ENCODE measurements around the gene BLTP3A.
"Not testable (repeated sequence)": the region's sequence is repeated elsewhere in the genome, so short reads cannot be mapped to it uniquely, and the experiment has no call there.

BLTP3A gene

DNA sequence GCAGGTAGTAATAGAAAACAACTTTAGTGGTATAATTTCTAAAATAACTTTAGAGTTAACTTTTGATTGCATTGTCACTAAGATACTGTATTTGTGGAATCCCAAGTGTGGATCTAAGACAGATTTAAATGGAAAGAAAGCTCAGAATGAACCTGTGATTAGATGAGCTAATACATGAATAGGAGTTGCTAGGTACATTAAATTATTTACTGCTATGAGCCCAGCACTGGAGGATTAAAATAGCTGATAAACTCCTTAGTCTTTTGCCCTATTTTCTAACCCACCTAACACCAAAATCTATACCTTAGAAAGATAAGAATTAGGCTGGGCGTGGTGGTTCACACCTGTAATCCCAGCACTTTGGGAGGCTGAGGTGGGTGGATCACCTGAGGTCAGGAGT, 23.7 kb upstream of the BLTP3A start:
- ChIA-PET POLR2A (interaction anchor here (1.2 to 1.4 kb wide), 2 partner anchors 11 to 24 kb away, joined by 4 to 7 read pairs; partner anchors contain the start of genes BLTP3A and SNRPC), CTCF (no interaction called here)
- TF ChIP-seq FOXK2 (IDR thresholded peaks at IDR 0.05), result no peak
- no peak for TF ChIP-seq FOXM1 (IDR thresholded peaks at IDR 0.05; ENCODE audit: borderline replicate concordance)
- no peak for TF ChIP-seq L3MBTL2 (conservative IDR thresholded peaks at IDR 0.05)
- TF ChIP-seq TARDBP (IDR thresholded peaks at IDR 0.05), result no peak
- no peak for TF ChIP-seq FOXA1 (IDR thresholded peaks at IDR 0.05)
- TF ChIP-seq ARNT (IDR thresholded peaks at IDR 0.05), result no peak
- TF ChIP-seq PKNOX1 (IDR thresholded peaks at IDR 0.05), result no peak
- TF ChIP-seq CTBP1 (IDR thresholded peaks at IDR 0.05; ENCODE audit: borderline replicate concordance), result no peak
- no peak for TF ChIP-seq BHLHE40 (IDR thresholded peaks at IDR 0.05; ENCODE audit: borderline replicate concordance)
- TF ChIP-seq ELF4 (IDR thresholded peaks at IDR 0.05), result no peak
- no peak for TF ChIP-seq LEF1 (IDR thresholded peaks at IDR 0.05; ENCODE audit: borderline replicate concordance)
- TF ChIP-seq SUZ12 (IDR thresholded peaks at IDR 0.05), result no peak
- no peak for DNase-seq (ENCODE audit: extremely low spot score)

DNA sequence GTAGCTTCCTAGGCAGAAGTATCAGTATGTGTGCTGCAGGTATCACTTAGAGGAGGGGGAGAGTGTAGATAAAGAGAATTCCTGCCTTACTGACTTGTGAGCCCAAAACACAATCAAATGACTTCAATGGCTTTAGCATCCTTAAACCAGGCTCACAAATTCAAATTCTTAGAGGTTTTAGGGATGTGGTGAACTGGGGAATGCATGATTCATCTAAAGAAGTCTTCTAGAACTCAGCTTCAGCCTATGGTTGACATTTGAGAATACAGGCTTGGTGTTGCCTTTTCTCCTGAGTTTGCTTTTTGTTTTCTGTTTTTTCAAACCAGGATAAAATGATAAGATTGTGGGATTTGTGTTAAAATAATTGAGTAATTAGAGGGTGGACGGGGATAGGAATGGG, 20.2 kb upstream of the BLTP3A start:
- ChIA-PET CTCF (no interaction called here), POLR2A (interaction anchor here (1.2 kb wide), 1 partner anchor 20 kb away, joined by 4 read pairs; the partner anchor contains the start of gene BLTP3A)
- no peak for DNase-seq (ENCODE audit: extremely low spot score)
- TF ChIP-seq PKNOX1 (IDR thresholded peaks at IDR 0.05) (no peak), LEF1 (IDR thresholded peaks at IDR 0.05; ENCODE audit: borderline replicate concordance) (no peak), ZNF384 (IDR thresholded peaks at IDR 0.05) (no peak), FOXM1 (IDR thresholded peaks at IDR 0.05; ENCODE audit: borderline replicate concordance) (no peak), CTBP1 (IDR thresholded peaks at IDR 0.05; ENCODE audit: borderline replicate concordance) (no peak), SUZ12 (IDR thresholded peaks at IDR 0.05) (no peak)

DNA sequence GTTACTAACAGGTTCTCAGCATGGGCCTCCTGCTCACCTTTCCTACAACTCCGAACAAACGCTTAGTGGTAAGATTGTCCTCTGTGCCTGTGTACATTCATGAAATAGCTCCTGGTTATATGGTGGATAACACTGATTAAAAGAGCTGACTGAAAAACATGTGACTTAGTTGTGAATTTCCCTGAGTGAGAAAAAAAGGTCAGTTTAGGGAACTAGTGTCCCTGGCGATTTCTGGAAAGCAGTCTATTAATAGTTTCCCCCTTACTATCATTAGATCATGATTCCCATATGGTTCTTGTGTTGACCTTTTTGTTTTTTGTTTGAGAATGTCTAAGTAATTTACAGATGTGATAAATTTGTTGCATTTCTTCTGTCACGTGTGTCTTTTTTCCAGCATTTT, 18.9 kb upstream of the BLTP3A start:
- no peak for DNase-seq (ENCODE audit: extremely low spot score)
- POLR2A ChIA-PET, result interaction anchor here (0.6 kb wide), 1 partner anchor 18 kb away, joined by 3 read pairs; no protein-coding TSS in a partner anchor
- CTCF ChIA-PET, result no interaction called here
- TF ChIP-seq L3MBTL2 (conservative IDR thresholded peaks at IDR 0.05) (no peak), LEF1 (IDR thresholded peaks at IDR 0.05; ENCODE audit: borderline replicate concordance) (no peak), ELF4 (IDR thresholded peaks at IDR 0.05) (no peak), NFRKB (IDR thresholded peaks at IDR 0.05) (no peak), FOXM1 (IDR thresholded peaks at IDR 0.05; ENCODE audit: borderline replicate concordance) (no peak), FOXK2 (IDR thresholded peaks at IDR 0.05) (no peak), PKNOX1 (IDR thresholded peaks at IDR 0.05) (no peak), HDGF (IDR thresholded peaks at IDR 0.05; ENCODE audit: borderline replicate concordance) (no peak), TARDBP (IDR thresholded peaks at IDR 0.05) (no peak), BHLHE40 (IDR thresholded peaks at IDR 0.05; ENCODE audit: borderline replicate concordance) (no peak), CTBP1 (IDR thresholded peaks at IDR 0.05; ENCODE audit: borderline replicate concordance) (no peak), ARNT (IDR thresholded peaks at IDR 0.05) (no peak), FOXA1 (IDR thresholded peaks at IDR 0.05) (no peak)

- POLR2A ChIA-PET, result no interaction called here
- TF ChIP-seq FOXA1 (IDR thresholded peaks at IDR 0.05) (no peak), LEF1 (IDR thresholded peaks at IDR 0.05; ENCODE audit: borderline replicate concordance) (no peak), BHLHE40 (IDR thresholded peaks at IDR 0.05; ENCODE audit: borderline replicate concordance) (no peak), HDGF (IDR thresholded peaks at IDR 0.05; ENCODE audit: borderline replicate concordance) (no peak), L3MBTL2 (conservative IDR thresholded peaks at IDR 0.05) (no peak), NFRKB (IDR thresholded peaks at IDR 0.05) (no peak), TARDBP (IDR thresholded peaks at IDR 0.05) (no peak), SP1 (IDR thresholded peaks at IDR 0.05) (no peak), PKNOX1 (IDR thresholded peaks at IDR 0.05) (no peak)
- DNase-seq (ENCODE audit: extremely low spot score), result no peak
- CTCF ChIA-PET, result interaction anchor here (0.7 kb wide), 1 partner anchor 210 kb away, joined by 3 read pairs; no protein-coding TSS in a partner anchor
Observed at GRCh38 chr6:34773916-34774315, 18.0 kb upstream of the BLTP3A start.

DNA sequence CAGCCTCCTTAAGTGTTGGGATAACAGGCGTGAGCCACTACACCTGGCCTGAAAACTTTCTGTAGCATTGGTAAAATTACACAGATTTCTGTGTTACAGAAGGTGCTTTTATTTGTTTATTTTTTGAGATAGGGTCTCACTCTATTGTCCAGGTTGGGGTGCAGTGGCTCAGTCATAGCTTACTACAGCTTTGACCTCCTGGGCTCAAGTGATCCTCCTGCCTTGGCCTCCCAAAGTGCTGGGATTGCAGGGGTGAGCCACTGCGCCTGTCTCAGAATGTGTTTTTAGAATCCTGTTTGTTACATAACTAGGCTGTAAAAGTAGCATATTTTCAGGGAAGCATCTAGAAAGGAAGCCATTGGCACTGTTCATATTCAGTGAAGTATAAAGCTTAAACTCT, 16.9 kb upstream of the BLTP3A start:
- ChIA-PET POLR2A (no interaction called here), CTCF (interaction anchor here (0.6 kb wide), 1 partner anchor 18 kb away, joined by 3 read pairs; no protein-coding TSS in a partner anchor)
- no peak for DNase-seq (ENCODE audit: extremely low spot score)
- no peak for TF ChIP-seq CTBP1 (IDR thresholded peaks at IDR 0.05; ENCODE audit: borderline replicate concordance)
- TF ChIP-seq PKNOX1 (IDR thresholded peaks at IDR 0.05), result no peak
- TF ChIP-seq L3MBTL2 (conservative IDR thresholded peaks at IDR 0.05), result no peak
- no peak for TF ChIP-seq LEF1 (IDR thresholded peaks at IDR 0.05; ENCODE audit: borderline replicate concordance)
- no peak for TF ChIP-seq ARNT (IDR thresholded peaks at IDR 0.05)
- TF ChIP-seq FOXA1 (IDR thresholded peaks at IDR 0.05), result no peak
- TF ChIP-seq NFRKB (IDR thresholded peaks at IDR 0.05), result no peak
- TF ChIP-seq SUZ12 (IDR thresholded peaks at IDR 0.05), result no peak
- TF ChIP-seq FOXM1 (IDR thresholded peaks at IDR 0.05; ENCODE audit: borderline replicate concordance), result no peak
- no peak for TF ChIP-seq HDGF (IDR thresholded peaks at IDR 0.05; ENCODE audit: borderline replicate concordance)
- TF ChIP-seq SP1 (IDR thresholded peaks at IDR 0.05), result no peak
- TF ChIP-seq BHLHE40 (IDR thresholded peaks at IDR 0.05; ENCODE audit: borderline replicate concordance), result no peak
- TF ChIP-seq FOXK2 (IDR thresholded peaks at IDR 0.05), result no peak
- TF ChIP-seq ELF4 (IDR thresholded peaks at IDR 0.05), result no peak
- TF ChIP-seq TARDBP (IDR thresholded peaks at IDR 0.05), result no peak
- TF ChIP-seq ZNF384 (IDR thresholded peaks at IDR 0.05), result no peak

- CTCF ChIA-PET; DNase-seq (ENCODE audit: extremely low spot score); POLR2A ChIA-PET: not testable (repeated sequence)
Observed at GRCh38 chr6:34785375-34785774, 6.5 kb upstream of the BLTP3A start.

GRCh38 chr6:34787152-34787551, 4.7 kb upstream of the BLTP3A start:
- POLR2A ChIA-PET; CTCF ChIA-PET; DNase-seq (ENCODE audit: extremely low spot score): not testable (repeated sequence)
